Fibroblast of lung (primary cell): ENCODE results near the gene TRNP1.

Experiments
- CTCF ChIP-seq, 2 donors: IDR thresholded peaks in 1 of 2; conservative IDR thresholded peaks in 1 of 2; 1 replicate in 1 of 2; 2 replicates in 1 of 2; pipeline ENCODE4 v1.5.1; 2011 to 2012; ENCODE audit warnings: low read length in 2 of 2, control low read depth in 1 of 2, inconsistent platforms in 1 of 2, low read depth in 1 of 2, mild to moderate bottlenecking in 1 of 2
- EZH2 ChIP-seq: IDR thresholded peaks from 2 replicates; pipeline ENCODE4 v1.5.1; 2012; ENCODE audit warnings: low read length, control low read depth, mild to moderate bottlenecking; ENCODE audit errors: missing control alignments

- TF ChIP-seq CTCF (conservative IDR thresholded peaks at IDR 0.05 in 1 of 2, IDR thresholded peaks at IDR 0.05 in 1 of 2; ENCODE audit: low read depth in 1 of 2, low read length in 2 of 2) (no peak), EZH2 (no peak)
Measured at GRCh38 chr1:26993237-26994019, at the start of gene TRNP1.
